ENCODE data around the gene TMEM115. TPM values are rescaled to one million over a fixed set of nuclear protein-coding genes. Genes with fewer than 3 reads are reported as not detected.
A peak's percentile ranks its signal among the peaks of the same experiment; 100 is the strongest.

TMEM115 gene
- total and polyA plus RNA-seq, 9 of the 15 experiments (the other 6 are each of a cell fraction or from before 2014, with no cell fraction given), result 1.6 to 26.9 (median 14.1) TPM

DNA sequence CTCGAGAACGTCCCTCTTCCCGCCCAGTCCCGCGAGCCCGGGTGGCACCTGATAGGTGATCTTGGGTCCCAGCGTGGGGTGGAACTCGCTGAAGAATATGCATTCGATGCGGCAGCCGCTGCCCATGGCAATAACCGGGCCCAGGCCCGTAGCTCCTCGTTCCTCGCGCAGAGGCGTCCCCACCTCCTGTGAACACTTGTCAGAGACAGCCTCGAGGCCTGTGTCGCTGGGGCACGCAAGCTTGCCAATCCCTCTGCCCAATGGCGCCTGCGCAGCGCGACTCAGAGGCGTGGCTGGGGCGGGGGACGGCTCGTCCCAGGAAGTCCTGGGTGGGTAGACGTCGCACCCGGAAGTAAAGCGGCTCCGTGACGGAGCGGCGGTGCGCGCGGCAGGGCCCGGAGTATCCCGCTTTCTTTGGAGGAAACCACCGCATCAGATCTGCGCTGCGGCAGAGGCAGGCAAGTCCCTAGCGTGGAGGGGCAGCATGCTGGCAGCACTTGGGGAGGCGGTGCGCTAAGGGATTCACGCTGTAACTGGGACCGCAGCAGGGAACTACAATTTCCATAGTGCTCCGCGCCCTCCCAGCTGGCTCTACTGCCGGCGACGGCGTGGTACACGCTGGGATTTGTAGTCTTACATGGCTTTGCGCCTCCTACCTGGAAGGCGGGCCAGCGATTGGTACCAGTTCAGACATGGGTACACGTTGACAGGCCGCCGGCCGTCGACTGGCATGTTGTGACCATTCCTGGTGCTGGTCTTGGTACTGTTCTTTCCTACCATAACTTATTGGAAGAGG, 8.6 kb downstream of the TMEM115 start, which contains the start of the genes CYB561D2 and NPRL2 (continued):
- TF ChIP-seq, protein P1, sequence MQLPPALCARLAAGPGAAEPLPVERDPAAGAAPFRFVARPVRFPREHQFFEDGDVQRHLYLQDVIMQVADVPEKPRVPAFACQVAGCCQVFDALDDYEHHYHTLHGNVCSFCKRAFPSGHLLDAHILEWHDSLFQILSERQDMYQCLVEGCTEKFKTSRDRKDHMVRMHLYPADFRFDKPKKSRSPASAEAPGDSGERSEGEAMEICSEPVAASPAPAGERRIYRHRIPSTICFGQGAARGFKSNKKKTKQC (CRISPR knock-in tag; IDR thresholded peaks at IDR 0.05), result 0 out of 2 replicates have a peak, but pooled peaks have one; percentile 8
- TF ChIP-seq NEUROD1 (IDR thresholded peaks at IDR 0.05; ENCODE audit: borderline replicate concordance, low read depth, low read length, partially characterized antibody) (no peak), POLR2AphosphoS5 (IDR thresholded peaks at IDR 0.05; ENCODE audit: control insufficient read depth, insufficient read depth, low read depth, low read length) (no peak), HDAC8 (tag; IDR thresholded peaks at IDR 0.05) (no peak; the same call in 1 of the 2 replicates), KLF16 (IDR thresholded peaks at IDR 0.05) (no peak), ZNF780A (CRISPR knock-in tag; IDR thresholded peaks at IDR 0.05) (no peak), POLR2G (IDR thresholded peaks at IDR 0.05; ENCODE audit: low read depth, low read length) (peak; percentile 86), CBFA2T2 (conservative IDR thresholded peaks at IDR 0.05) (no peak)
- TF ChIP-seq, protein P2, sequence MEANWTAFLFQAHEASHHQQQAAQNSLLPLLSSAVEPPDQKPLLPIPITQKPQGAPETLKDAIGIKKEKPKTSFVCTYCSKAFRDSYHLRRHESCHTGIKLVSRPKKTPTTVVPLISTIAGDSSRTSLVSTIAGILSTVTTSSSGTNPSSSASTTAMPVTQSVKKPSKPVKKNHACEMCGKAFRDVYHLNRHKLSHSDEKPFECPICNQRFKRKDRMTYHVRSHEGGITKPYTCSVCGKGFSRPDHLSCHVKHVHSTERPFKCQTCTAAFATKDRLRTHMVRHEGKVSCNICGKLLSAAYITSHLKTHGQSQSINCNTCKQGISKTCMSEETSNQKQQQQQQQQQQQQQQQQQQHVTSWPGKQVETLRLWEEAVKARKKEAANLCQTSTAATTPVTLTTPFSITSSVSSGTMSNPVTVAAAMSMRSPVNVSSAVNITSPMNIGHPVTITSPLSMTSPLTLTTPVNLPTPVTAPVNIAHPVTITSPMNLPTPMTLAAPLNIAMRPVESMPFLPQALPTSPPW (CRISPR knock-in tag; IDR thresholded peaks at IDR 0.05), result peak; percentile 60
- TF ChIP-seq, protein P3, sequence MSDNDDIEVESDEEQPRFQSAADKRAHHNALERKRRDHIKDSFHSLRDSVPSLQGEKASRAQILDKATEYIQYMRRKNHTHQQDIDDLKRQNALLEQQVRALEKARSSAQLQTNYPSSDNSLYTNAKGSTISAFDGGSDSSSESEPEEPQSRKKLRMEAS (CRISPR knock-in tag; IDR thresholded peaks at IDR 0.05), result peak; percentile 77
- TF ChIP-seq, protein P4, sequence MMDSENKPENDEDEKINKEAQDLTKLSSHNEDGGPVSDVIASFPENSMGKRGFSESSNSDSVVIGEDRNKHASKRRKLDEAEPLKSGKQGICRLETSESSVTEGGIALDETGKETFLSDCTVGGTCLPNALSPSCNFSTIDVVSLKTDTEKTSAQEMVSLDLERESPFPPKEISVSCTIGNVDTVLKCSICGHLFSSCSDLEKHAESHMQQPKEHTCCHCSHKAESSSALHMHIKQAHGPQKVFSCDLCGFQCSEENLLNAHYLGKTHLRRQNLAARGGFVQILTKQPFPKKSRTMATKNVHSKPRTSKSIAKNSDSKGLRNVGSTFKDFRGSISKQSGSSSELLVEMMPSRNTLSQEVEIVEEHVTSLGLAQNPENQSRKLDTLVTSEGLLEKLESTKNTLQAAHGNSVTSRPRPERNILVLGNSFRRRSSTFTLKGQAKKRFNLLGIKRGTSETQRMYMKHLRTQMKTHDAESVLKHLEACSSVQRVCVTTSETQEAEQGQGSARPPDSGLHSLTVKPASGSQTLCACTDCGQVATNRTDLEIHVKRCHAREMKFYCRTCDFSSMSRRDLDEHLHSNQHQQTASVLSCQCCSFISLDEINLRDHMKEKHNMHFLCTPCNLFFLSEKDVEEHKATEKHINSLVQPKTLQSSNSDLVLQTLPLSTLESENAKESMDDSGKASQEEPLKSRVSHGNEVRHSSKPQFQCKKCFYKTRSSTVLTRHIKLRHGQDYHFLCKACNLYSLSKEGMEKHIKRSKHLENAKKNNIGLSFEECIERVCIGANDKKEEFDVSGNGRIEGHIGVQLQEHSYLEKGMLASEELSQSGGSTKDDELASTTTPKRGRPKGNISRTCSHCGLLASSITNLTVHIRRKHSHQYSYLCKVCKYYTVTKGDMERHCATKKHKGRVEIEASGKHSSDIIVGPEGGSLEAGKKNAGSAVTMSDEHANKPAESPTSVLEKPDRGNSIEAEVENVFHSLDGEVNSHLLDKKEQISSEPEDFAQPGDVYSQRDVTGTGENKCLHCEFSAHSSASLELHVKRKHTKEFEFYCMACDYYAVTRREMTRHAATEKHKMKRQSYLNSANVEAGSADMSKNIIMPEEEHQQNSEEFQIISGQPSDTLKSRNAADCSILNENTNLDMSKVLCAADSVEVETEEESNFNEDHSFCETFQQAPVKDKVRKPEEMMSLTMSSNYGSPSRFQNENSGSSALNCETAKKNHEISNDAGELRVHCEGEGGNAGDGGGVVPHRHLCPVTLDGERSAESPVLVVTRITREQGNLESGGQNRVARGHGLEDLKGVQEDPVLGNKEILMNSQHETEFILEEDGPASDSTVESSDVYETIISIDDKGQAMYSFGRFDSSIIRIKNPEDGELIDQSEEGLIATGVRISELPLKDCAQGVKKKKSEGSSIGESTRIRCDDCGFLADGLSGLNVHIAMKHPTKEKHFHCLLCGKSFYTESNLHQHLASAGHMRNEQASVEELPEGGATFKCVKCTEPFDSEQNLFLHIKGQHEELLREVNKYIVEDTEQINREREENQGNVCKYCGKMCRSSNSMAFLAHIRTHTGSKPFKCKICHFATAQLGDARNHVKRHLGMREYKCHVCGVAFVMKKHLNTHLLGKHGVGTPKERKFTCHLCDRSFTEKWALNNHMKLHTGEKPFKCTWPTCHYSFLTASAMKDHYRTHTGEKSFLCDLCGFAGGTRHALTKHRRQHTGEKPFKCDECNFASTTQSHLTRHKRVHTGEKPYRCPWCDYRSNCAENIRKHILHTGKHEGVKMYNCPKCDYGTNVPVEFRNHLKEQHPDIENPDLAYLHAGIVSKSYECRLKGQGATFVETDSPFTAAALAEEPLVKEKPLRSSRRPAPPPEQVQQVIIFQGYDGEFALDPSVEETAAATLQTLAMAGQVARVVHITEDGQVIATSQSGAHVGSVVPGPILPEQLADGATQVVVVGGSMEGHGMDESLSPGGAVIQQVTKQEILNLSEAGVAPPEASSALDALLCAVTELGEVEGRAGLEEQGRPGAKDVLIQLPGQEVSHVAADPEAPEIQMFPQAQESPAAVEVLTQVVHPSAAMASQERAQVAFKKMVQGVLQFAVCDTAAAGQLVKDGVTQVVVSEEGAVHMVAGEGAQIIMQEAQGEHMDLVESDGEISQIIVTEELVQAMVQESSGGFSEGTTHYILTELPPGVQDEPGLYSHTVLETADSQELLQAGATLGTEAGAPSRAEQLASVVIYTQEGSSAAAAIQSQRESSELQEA (IDR thresholded peaks at IDR 0.05; ENCODE audit: low read depth), result no peak
